PC-3 (cell line): ENCODE results near the gene ARVCF. TPM values are rescaled to one million over a fixed set of nuclear protein-coding genes. Genes with fewer than 3 reads are reported as not detected.
A peak's percentile ranks its signal among the peaks of the same experiment; 100 is the strongest.

Experiments
- ATAC-seq: fragments of 200-7000 bp; cut with Tn5 transposase; 2 replicates; pipeline ENCODE4 v1.9.1; 2020; ENCODE audit warnings: mild to moderate bottlenecking, moderate library complexity
- BruUV-seq: library from RNA; stranded (reverse); fragments of 400-500 nt; replicated peaks from 2 replicates; lab custom pipeline; 2021; lab: Mats Ljungman, UMichigan
- CTCF ChIA-PET: fragments of 300-600 bp; sonication (Branson Sonifier 250); formaldehyde crosslinking; loops from one replicate; lab custom pipeline; 2022; ENCODE audit warnings: antibody characterized with exemption; lab: Charles Lee
- POLR2A ChIA-PET: fragments of 300-600 bp; sonication (Branson Sonifier 250); formaldehyde crosslinking; loops from one replicate; lab custom pipeline; 2022; ENCODE audit warnings: antibody characterized with exemption; ENCODE audit not compliant: unreplicated experiment; lab: Charles Lee
- DNase-seq: peaks from one replicate; pipeline ENCODE4 v3.0.0-alpha.2; 2015
- H2AFZ ChIP-seq: fragments of 300-600 bp; sonication (generic); 2 replicates; pipeline ENCODE4 v1.6.0; 2016; ENCODE audit warnings: antibody characterized with exemption, low read length
- H3F3A ChIP-seq: fragments of 300-600 bp; sonication (generic); one replicate; pipeline ENCODE4 v1.6.0; 2017; ENCODE audit warnings: antibody characterized with exemption, low read length, control low read depth, mild to moderate bottlenecking; ENCODE audit not compliant: unreplicated experiment
- H3K27ac ChIP-seq: fragments of 300-600 bp; sonication (generic); 2 replicates; pipeline ENCODE4 v1.5.1; 2016; ENCODE audit warnings: mild to moderate bottlenecking, low read length
- H3K27me3 ChIP-seq: fragments of 300-600 bp; sonication (generic); 2 replicates; pipeline ENCODE4 v1.6.1; 2016; ENCODE audit warnings: low read length, mixed read lengths
- H3K36me3 ChIP-seq: fragments of 300-600 bp; sonication (generic); 2 replicates; pipeline ENCODE4 v1.6.1; 2016; ENCODE audit warnings: low read depth, mixed run types, low read length, mixed read lengths
- H3K4me1 ChIP-seq: fragments of 300-600 bp; sonication (generic); 2 replicates; pipeline ENCODE4 v1.5.1; 2016; ENCODE audit warnings: low read length; ENCODE audit not compliant: insufficient read depth
- H3K4me2 ChIP-seq: fragments of 300-600 bp; sonication (generic); 2 replicates; pipeline ENCODE4 v1.6.0; 2016; ENCODE audit warnings: low read length
- H3K4me3 ChIP-seq: fragments of 300-600 bp; sonication (generic); 2 replicates; pipeline ENCODE4 v1.5.1; 2016; ENCODE audit warnings: mild to moderate bottlenecking, low read length, mixed read lengths
- H3K79me2 ChIP-seq: fragments of 300-600 bp; sonication (generic); 2 replicates; pipeline ENCODE4 v1.6.1; 2017; ENCODE audit warnings: low read length, mixed read lengths
- H3K9ac ChIP-seq: fragments of 300-600 bp; sonication (generic); 2 replicates; pipeline ENCODE4 v1.6.0; 2016; ENCODE audit warnings: mild to moderate bottlenecking, low read length
- H3K9me2 ChIP-seq: fragments of 300-600 bp; sonication (generic); replicated peaks from 2 replicates; pipeline ENCODE4 v1.6.1; 2016; ENCODE audit warnings: mixed run types, low read length, mixed read lengths
- H3K9me3 ChIP-seq: fragments of 300-600 bp; sonication (generic); 2 replicates; pipeline ENCODE4 v1.6.1; 2016; ENCODE audit warnings: low read length, mixed read lengths
- H4K20me1 ChIP-seq: fragments of 300-600 bp; sonication (generic); 2 replicates; pipeline ENCODE4 v1.6.1; 2016; ENCODE audit warnings: low read length, mixed read lengths
- EZH2 ChIP-seq: fragments of 300-600 bp; sonication (generic); IDR thresholded peaks from one replicate; pipeline ENCODE4 v1.6.1; 2017; ENCODE audit warnings: antibody characterized with exemption, mild to moderate bottlenecking, low read length; ENCODE audit not compliant: unreplicated experiment
- EZH2phosphoT487 ChIP-seq: fragments of 300-600 bp; sonication (generic); IDR thresholded peaks from 2 replicates; pipeline ENCODE4 v1.6.1; 2018; ENCODE audit warnings: mild to moderate bottlenecking, antibody characterized with exemption, low read length, borderline replicate concordance
- intact Hi-C: fragments of 100-400 bp; cut with micrococcal nuclease; formaldehyde crosslinking; loops from 2 replicates; pipeline ENCODE4 v1.9.0; 2023
- total RNA-seq: library from RNA; depleted of rRNA; stranded (reverse); fragments of >200 nt; gene quantifications from 2 replicates; pipeline ENCODE4 v1.2.3, GENCODE V29; 2014
- TF ChIP-seq, protein P1 (sequence below): fragments of 300-600 bp; sonication (generic); conservative IDR thresholded peaks from 2 replicates; pipeline ENCODE4 v1.5.1; 2017; ENCODE audit warnings: antibody characterized with exemption, low read depth, mild to moderate bottlenecking, low read length

Gene ARVCF
- total RNA-seq, 1 experiment from 2014 or later: 20.0 TPM

DNA sequence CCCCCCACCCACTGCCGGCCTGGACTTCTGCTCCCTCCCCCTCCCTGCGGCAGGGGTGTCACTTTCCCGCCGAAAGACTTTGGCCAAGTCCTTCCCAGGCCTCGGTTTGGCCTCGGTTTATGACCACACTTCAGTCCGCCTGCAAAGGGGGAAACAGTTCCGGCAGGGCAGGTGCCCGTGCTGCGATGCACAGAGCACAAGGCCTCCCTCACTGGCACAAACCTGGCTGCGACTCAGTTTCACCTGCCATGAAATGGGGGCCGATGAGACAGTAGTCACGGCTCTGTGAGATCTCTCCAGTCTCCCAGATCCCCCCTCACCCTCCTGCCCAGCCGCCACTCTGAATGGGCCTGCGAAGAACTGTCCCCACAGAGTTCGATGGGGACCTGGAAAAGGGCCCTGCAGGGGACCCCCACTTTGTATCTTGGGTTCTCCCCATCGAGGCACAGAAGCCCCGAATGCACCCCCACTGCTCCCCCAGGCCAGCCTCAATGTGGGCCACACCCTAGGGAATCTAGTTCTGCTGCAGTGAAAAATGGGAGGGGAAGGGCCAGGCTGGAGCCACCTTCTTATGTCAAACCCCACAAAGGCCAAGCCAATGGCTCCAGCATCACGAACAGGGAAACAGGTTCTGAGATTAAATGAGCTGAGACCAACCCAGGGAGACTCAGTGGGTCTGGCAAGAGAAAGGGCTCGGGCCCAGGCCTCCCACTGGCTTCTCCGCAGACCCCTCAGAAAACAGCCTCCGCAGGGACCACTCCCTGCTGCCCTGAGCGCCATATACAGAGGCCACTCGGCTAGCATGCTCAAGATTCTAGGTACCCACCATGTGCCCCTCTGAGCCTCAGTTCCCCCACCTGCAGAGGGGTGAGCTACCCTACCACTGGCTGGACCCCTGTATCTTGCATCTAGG is 29.0 kb downstream of the ARVCF start:
- ChIA-PET POLR2A (interaction anchor here (0.6 kb wide), 1 partner anchor 52 kb away, joined by 10 read pairs; no protein-coding TSS in a partner anchor), CTCF (no interaction called here)
- no TSS peak for BruUV-seq
- no peak overlapping the region for H3K4me2 ChIP-seq
- H3K36me3 ChIP-seq: no peaks in the 10 kb centered on the region
- H3K9me3 ChIP-seq: no peaks in the 10 kb centered on the region
- H3F3A ChIP-seq: no peaks in the 10 kb centered on the region
- no peak for ATAC-seq
- H3K4me3 ChIP-seq: no peak overlapping the region
- intact Hi-C loops: no loop called here
- no peak overlapping the region for H2AFZ ChIP-seq
- H3K9me2 ChIP-seq: no peaks in the 10 kb centered on the region
- peaks cover 18% of the 10 kb centered on the region for H3K4me1 ChIP-seq
- DNase-seq: no peak
- H3K79me2 ChIP-seq: no peaks in the 10 kb centered on the region
- H3K27ac ChIP-seq: no peak overlapping the region
- H3K27me3 ChIP-seq: no peaks in the 10 kb centered on the region
- TF ChIP-seq EZH2: no peak
- TF ChIP-seq EZH2phosphoT487: no peak
- TF ChIP-seq, protein P1, sequence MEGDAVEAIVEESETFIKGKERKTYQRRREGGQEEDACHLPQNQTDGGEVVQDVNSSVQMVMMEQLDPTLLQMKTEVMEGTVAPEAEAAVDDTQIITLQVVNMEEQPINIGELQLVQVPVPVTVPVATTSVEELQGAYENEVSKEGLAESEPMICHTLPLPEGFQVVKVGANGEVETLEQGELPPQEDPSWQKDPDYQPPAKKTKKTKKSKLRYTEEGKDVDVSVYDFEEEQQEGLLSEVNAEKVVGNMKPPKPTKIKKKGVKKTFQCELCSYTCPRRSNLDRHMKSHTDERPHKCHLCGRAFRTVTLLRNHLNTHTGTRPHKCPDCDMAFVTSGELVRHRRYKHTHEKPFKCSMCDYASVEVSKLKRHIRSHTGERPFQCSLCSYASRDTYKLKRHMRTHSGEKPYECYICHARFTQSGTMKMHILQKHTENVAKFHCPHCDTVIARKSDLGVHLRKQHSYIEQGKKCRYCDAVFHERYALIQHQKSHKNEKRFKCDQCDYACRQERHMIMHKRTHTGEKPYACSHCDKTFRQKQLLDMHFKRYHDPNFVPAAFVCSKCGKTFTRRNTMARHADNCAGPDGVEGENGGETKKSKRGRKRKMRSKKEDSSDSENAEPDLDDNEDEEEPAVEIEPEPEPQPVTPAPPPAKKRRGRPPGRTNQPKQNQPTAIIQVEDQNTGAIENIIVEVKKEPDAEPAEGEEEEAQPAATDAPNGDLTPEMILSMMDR: no peak
- no peak overlapping the region for H3K9ac ChIP-seq
- no peaks in the 10 kb centered on the region for H4K20me1 ChIP-seq

- intact Hi-C loops: loop anchor here (1.0 kb wide), 1 partner anchor 42 kb away; no protein-coding TSS in a partner anchor
- Histone ChIP-seq H3K9me2 (no peaks in the 10 kb centered on the region), H3K9ac (peak overlapping the region; percentile 44; the same call in 1 of the 2 replicates), H3K27me3 (no peaks in the 10 kb centered on the region), H3K9me3 (no peaks in the 10 kb centered on the region), H3K79me2 (no peaks in the 10 kb centered on the region), H2AFZ (peak overlapping the region; percentile 74), H3K36me3 (no peaks in the 10 kb centered on the region), H3K27ac (no peak overlapping the region), H3F3A (no peaks in the 10 kb centered on the region), H3K4me3 (peak overlapping the region; percentile 78), H3K4me1 (peaks cover 18% of the 10 kb centered on the region), H4K20me1 (no peaks in the 10 kb centered on the region), H3K4me2 (peak overlapping the region; percentile 82)
- POLR2A ChIA-PET: interaction anchor here (0.6 kb wide), 1 partner anchor 53 kb away, joined by 10 read pairs; no protein-coding TSS in a partner anchor
- peak; percentile 66 for DNase-seq
- BruUV-seq: TSS peak; percentile 45
- peak; percentile 78 for ATAC-seq
- CTCF ChIA-PET: interaction anchor here (1.2 kb wide), 1 partner anchor 33 kb away, joined by 4 read pairs; no protein-coding TSS in a partner anchor
- TF ChIP-seq, protein P1: no peak
- TF ChIP-seq EZH2phosphoT487: no peak
- TF ChIP-seq EZH2: no peak
Measured at GRCh38 chr22:19986410-19987341, 29.9 kb downstream of the ARVCF start.
